ENCODE measurements around the gene FGA. TPM values are rescaled to one million over a fixed set of nuclear protein-coding genes. Genes with fewer than 3 reads are reported as not detected.

FGA gene
- total and polyA plus RNA-seq, 2 of the 8 experiments (the other 6 are each of a cell fraction or from before 2014, with no cell fraction given): not detected

GRCh38 chr4:154584259-154584658 is 6.3 kb downstream of the FGA start:
- Histone ChIP-seq H3K79me2 (ENCODE audit: control insufficient read depth in 1 of 2, insufficient read depth in 2 of 2, low read length in 2 of 2) (no peaks in the 10 kb centered on the region), H2BK5ac (ENCODE audit: low read depth, low read length) (no peak overlapping the region), H2AFZ (ENCODE audit: low read length) (no peak overlapping the region), H3K14ac (ENCODE audit: insufficient read length) (no peak overlapping the region), H3K4me2 (ENCODE audit: insufficient read depth in 1 of 2, low read depth in 2 of 2, low read length in 2 of 2) (no peak overlapping the region), H2AK5ac (ENCODE audit: low read depth, low read length) (no peak overlapping the region), H4K8ac (ENCODE audit: extremely low read depth, insufficient read depth, low read length) (no peak overlapping the region), H3K18ac (ENCODE audit: extremely low read depth, low read length) (no peak overlapping the region), H3K4me3 (ENCODE audit: extremely low read depth in 1 of 4, insufficient read depth in 2 of 4, low read depth in 3 of 4, low read length in 4 of 4) (no peak overlapping the region), H3K27me3 (replicated peaks in 1 of 4; ENCODE audit: control insufficient read depth in 3 of 4, extremely low read depth in 1 of 4, insufficient read depth in 3 of 4, low read length in 3 of 4) (no peaks in the 10 kb centered on the region), H3K4ac (replicated peaks; ENCODE audit: insufficient read length, low read depth, low read length) (no peak overlapping the region), H2BK12ac (ENCODE audit: low read depth, low read length) (no peak overlapping the region), H2BK20ac (ENCODE audit: low read length) (no peak overlapping the region), H3K79me1 (ENCODE audit: low read depth, low read length) (no peaks in the 10 kb centered on the region), H2BK15ac (ENCODE audit: low read length) (no peak overlapping the region), H4K20me1 (replicated peaks in 1 of 2; ENCODE audit: control insufficient read depth in 1 of 2, insufficient read depth in 2 of 2, low read length in 2 of 2) (no peaks in the 10 kb centered on the region), H4K5ac (ENCODE audit: insufficient read length, low read depth, low read length) (no peak overlapping the region), H3K9me3 (ENCODE audit: insufficient read depth in 2 of 2, low read depth in 1 of 2, low read length in 1 of 2) (no peaks in the 10 kb centered on the region), H2BK120ac (replicated peaks; ENCODE audit: low read depth, low read length) (no peak overlapping the region), H3K36me3 (ENCODE audit: control insufficient read depth in 2 of 4, insufficient read depth in 4 of 4, low read length in 3 of 4) (no peaks in the 10 kb centered on the region), H4K91ac (replicated peaks; ENCODE audit: insufficient read length, low read length) (no peak overlapping the region), H3K23ac (ENCODE audit: insufficient read length) (no peak overlapping the region), H3K9ac (replicated peaks in 1 of 4; ENCODE audit: extremely low read depth in 1 of 4, low read depth in 3 of 4, low read length in 3 of 4) (no peak overlapping the region), H3K4me1 (replicated peaks in 1 of 4; ENCODE audit: control insufficient read depth in 3 of 4, insufficient read depth in 4 of 4, low read length in 3 of 4) (no peaks in the 10 kb centered on the region), H3K23me2 (ENCODE audit: low read depth, low read length) (no peaks in the 10 kb centered on the region), H3K56ac (replicated peaks; ENCODE audit: insufficient read length, low read depth, low read length) (no peak overlapping the region), H3K27ac (ENCODE audit: low read depth, low read length) (no peak overlapping the region)
- 83% methylated on average over 5 of the region's 5 CpGs; no CpG with 5 or more reads in 1 of the 2 experiments for WGBS, 2 experiments (ENCODE audit: extremely low coverage in 1 of 2, insufficient coverage in 1 of 2, insufficient read length in 1 of 2, insufficient replicate concordance in 2 of 2, low coverage in 1 of 2, low lambda C conversion rate in 2 of 2, missing lambda C conversion rate in 1 of 2)
- CTCF ChIA-PET (ENCODE audit: partially characterized antibody): interaction anchor here (0.7 to 2.3 kb wide), 5 partner anchors 10 to 39 kb away, joined by 3 to 11 read pairs (median 3); no protein-coding TSS in a partner anchor
- POLR2A ChIA-PET (ENCODE audit: partially characterized antibody): no interaction called here
- no peak for FAIRE-seq
- no peak for TF ChIP-seq SP2 (IDR thresholded peaks at IDR 0.05; ENCODE audit: low read length)
- no peak for TF ChIP-seq KDM5A (IDR thresholded peaks at IDR 0.05; ENCODE audit: low read length)
- TF ChIP-seq MAFK (IDR thresholded peaks at IDR 0.05; ENCODE audit: low read depth, low read length): no peak
- TF ChIP-seq RNF2 (IDR thresholded peaks at IDR 0.05; ENCODE audit: borderline replicate concordance, low read depth, low read length, missing control alignments, poor library complexity, severe bottlenecking): no peak
- TF ChIP-seq FOSL1 (IDR thresholded peaks at IDR 0.05; ENCODE audit: insufficient read depth, low read depth, low read length): no peak
- TF ChIP-seq RFX5 (IDR thresholded peaks at IDR 0.05; ENCODE audit: borderline replicate concordance, low read depth, low read length): no peak
- no peak for DNase-seq (ENCODE audit: low read depth in 1 of 2, low spot score in 2 of 2)

All from H1 (cell line).